GM18858 (cell line): ENCODE data around the gene USP6.
"Not testable (repeated sequence)": the region's sequence is repeated elsewhere in the genome, so short reads cannot be mapped to it uniquely, and the experiment has no call there.

Source experiments
- ATAC-seq: cut with Tn5 transposase; IDR thresholded peaks from one replicate; pipeline ENCODE4 v1.9.1; 2021; ENCODE audit not compliant: unreplicated experiment

The USP6 gene

DNA sequence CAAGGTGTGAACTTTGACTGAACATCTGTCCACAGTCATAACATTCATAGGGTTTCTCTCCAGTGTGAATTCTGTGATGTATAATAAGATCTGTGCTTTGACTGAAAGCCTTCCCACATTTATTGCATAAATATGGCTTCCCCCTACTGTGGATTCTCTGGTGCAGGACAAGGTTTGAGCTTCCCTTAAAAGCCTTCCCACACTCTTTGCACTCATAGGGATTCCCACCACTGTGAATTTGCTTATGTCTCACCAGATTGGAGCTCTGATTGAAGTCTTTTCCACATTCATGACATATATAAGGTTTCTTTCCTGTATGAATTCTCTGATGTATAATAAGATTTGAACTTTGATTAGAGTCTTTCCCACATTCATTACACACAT, 67.6 kb downstream of the USP6 start:
- no peak for ATAC-seq

DNA sequence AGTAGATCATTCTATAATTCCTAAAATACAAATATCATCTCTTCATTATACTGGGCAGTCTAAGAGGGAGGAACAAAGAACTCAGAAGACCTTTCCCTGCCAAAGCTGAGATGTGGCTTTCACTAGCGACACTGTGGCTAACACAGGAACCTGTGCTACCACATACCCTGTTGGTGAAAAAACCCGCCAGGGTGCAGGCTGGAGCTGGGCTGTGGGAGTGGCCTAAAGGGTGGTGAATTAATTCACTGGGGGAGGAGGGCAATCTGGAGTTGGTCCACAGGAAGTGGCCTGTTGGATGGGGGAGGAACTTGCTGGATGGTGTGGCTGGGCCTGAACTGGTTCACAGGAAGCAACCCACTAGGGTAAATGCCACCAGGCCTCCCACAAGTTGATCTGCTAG, 68.5 kb downstream of the USP6 start:
- ATAC-seq: no peak

DNA sequence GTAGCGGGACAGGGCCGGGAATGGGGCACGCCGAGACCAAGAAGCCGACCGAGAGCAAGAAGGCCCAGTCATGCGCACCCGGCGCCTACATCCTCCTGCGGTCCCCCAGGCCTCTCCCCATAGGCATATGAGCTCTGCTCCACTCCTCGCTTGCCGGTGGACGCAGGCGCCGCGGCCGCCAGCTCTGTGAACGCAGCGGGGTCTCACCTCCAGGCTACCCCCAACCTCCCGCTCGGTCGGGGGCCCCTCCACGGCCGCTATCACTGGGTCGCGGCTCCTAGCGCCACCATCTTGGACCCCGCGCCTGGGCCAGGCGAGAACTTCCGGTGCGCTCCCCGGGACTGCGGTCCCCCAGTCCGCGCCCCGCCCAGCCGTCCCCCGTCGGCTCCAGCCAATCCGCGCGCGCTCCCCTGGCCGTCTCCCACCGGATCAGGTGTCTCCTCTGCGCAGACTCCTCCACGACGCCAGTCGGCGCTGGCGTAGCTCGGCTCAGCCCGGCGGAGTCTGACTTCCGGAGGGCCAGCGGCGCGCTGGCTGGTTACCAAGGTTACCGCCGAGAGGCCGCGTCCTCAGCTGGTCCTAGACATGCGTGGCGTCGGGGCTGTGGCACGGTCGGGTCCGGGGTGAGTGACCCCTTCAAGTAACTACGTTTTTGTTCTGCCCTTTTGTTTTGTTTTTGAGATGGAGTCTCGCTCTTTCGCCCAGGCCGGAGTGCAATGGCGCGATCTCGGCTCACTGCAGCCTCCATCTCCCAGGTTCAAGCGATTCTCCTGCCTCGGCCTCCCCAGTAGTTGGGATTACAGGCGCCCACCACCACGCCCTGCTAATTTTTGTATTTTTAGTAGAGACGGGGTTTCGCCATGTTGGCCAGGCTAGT, 75.9 kb downstream of the USP6 start, which contains the start of gene ZNF594:
Gene ZNF594, minus strand, starts transcription at position 328 of the 877 bp plus-strand sequence. CDS start 7,612 bp downstream, outside the sequence.
- ATAC-seq: peak; percentile 85

DNA sequence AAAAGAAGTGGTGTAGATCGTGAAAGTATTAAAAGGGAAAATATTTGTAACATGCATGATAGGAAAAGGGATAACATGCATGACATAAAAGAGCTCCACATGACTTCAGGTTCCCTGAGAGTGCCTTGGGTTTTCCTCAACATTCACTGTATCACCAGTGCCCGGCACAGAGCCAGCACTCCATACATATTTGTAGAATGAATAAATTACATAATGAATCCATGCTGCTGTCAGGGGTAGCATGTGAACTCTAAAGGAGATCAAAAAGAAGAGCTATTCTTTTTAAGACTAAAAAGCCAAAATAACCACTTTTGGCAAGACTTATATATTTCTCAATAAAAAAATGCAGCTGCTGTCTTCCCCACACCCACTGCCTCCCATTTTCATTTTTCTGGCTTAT, 78.5 kb downstream of the USP6 start:
- ATAC-seq: no peak

DNA sequence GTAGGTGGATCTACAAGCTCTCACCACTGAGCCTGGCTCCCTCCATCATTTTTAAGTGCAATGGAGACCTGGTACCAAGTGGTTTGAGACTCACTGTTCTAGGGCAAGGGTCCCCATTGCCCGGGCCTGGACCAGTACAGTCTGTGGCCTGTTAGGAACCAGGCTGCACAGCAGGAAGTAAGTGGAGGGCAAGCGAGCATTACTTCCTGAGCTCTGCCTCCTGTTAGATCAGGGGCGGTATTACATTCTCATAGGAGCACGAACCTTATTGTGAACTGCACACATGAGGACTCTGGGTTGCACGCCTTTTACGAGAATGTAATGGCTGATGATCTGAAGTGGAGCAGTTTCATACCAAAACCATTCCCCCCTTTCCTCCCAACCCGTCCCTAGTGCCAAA, 82.6 kb downstream of the USP6 start:
- no peak for ATAC-seq

DNA sequence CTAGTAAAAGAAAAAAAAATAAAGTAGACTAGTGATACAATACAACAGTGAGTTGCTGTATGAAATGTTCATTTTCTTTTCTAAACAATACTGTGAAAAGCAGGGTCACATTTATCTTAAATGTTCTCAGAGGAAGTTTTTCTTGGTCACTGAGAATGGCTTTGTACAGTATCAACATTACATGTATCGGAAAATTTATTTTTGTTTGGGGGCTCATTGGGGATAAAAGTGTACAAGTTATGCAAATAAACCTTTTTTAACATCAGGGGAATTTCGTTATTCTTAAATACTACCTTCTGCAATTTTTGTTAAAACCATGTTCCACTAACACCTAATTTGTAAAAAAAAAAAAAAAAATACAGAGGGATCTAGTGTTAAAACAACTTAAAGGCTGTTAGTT, 84.5 kb downstream of the USP6 start:
- no peak for ATAC-seq

DNA sequence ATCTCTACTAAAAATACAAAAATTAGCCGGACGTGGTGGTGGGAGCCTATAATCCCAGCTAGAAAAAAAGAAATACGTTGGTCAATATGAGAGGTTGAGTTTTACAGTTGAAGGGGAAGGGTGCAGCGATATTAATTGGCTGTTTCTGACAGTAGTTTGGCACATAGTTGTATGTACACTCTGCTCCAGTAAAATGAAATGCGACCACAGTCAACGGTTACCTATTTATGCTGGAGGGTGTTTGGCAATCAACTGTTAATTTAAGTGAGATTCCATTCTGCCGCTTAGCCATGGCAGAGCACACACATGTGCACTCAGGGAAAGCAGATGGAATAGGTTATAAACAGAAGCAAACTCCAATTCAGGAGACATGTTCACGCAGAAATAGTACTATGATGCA, 85.2 kb downstream of the USP6 start:
- no peak for ATAC-seq

DNA sequence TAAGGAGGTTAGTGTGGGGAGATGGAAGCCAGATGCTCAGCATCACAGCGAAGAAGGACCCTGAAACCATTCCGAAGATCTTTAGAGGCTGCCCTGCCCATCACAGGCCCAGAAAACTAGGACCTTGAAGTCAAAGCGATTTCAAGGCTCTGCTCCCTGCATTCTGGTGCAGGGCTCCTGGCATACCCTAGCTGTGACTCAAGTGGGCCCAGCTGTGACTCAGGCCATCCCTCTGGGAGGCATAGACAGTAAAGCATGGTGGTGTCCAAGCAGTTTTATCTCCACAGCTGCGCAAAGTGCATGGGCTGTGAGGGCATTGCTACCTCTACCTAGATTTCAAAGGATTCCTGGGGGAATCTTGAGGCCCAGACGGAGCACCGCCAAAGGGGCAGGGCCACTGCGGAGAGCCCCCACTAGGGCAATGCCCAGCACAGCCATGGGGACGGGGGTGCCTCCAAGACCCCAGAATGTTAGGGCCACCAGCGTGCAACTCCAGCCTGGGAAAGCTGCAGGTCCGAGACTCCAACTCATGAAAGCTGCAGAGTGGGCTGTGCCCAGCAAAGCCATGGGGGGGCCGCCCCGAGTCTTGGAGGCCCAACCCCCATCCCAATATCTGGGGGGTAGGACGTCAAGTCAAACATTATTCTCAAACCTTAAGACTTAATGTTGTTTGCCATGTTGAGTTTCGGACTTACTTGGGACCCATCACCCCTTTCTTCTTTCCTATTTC, 87.5 kb downstream of the USP6 start:
- no peak for ATAC-seq

DNA sequence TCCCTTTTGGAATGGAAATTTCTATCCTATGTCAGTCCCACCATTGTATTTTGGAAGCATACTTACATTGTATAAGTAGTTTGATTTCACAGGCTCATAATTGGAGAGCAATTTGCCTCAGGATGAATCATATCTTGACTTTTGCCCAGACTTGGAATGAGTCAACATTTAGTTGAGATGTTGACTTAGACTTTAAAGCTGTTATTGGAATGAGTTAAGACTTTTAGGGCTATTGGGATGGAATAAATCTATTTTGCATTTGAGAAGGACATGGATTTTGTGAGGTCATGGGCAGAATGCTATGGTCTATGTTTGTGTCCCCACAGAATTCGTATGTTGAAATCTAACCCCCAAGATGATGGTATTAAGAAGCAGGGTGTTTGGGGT, 88.1 kb downstream of the USP6 start:
- no peak for ATAC-seq

DNA sequence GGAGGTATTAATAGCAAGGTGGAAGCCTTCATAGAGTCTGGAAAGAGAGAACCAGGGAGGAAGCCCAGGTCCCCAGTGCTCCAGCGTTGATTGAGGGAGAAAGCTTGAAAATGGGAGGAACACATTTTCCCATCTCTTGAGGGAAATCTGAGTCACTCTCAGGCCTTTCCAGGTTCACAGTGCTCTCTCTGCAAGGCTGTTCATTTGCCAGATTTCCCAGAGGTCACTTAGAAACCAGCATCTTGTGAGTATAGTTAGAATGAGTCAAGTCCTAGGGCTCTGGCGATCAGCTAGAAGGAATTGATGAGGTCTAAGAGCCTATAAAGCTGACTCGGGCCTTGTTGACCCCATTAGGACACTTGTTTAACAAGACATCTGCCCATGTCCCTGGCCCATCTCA, 93.6 kb downstream of the USP6 start:
- ATAC-seq: no peak

DNA sequence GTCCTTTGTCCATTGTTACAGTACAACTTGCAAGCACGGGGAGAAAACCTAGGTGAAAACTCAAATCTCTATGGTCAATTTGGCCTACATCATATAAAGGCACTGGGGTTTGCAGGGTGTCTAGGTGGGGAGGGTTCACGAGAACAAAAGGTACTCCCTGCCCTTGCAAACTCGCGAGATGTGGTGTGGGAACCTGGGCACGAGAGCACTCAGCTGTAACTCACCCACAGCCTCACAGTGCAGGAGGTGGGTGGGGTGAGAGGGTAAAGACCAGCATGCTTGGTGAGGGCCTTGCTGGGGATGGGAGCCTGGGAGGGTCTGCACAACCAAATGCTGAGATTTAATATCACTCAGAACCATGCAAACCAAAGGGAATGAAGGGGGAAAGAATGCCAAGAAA, 94.3 kb downstream of the USP6 start:
- ATAC-seq: no peak

DNA sequence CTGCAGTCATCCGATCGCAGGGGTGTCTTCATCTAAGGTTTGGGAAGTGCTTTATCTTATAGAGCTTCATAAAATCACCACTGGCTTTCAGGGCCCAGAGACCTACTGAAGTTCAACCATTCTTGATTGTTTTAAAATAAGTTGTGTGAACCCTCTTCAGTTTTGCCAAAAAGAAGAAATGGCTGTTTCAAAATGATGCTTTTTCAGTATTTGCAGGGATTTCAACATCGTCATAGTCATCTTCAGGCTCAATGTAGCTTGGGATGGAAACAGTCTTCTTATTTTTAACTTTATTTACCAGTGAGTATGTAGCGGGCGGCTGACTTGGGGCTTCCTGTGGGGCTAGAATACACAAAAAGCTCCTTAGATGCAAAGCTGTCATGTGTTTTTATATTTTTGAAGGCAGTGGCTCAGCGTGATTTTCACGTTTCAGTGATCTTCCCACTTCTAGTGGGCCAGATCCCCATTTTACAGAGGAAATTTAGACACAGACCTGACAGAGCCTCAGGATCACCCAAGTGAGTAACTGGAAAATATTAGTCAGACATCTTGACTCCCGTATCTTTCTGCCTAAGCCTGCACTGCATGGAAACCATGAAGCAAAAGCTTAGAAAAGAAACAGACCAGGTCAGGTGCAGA, 94.9 kb downstream of the USP6 start:
- ATAC-seq: no peak

DNA sequence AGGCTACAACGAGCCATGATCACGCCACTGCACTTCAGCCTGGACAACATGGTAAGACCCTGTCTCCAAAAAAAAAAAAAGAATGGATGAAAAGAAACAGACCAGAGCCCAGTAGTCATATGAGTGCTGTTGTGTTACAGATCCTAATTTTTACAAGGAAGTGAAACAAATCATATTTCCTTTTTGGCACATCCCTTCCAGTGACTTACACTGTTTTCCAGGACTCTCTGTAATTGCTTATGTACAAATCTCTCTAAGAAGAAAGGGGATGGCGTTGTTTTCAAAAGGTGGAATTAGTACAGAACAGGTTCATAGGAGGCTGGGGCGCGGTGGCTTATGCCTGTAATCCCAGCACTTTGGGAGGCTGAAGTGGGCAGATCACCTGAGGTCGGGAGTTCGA, 95.6 kb downstream of the USP6 start:
- no peak for ATAC-seq

DNA sequence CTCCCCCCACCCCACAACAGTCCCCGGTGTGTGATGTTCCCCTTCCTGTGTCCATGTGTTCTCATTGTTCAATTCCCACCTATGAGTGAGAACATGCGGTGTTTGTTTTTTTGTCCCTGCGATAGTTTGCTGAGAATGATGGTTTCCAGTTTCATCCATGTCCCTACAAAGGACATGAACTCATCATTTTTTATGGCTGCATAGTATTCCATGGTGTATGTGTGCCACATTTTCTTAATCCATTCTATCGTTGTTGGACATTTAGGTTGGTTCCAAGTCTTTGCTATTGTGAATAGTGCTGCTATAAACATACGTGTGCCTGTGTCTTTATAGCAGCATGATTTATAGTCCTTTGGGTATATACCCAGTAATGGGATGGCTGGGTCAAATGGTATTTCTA, 101.7 kb downstream of the USP6 start:
- not testable (repeated sequence) for ATAC-seq

DNA sequence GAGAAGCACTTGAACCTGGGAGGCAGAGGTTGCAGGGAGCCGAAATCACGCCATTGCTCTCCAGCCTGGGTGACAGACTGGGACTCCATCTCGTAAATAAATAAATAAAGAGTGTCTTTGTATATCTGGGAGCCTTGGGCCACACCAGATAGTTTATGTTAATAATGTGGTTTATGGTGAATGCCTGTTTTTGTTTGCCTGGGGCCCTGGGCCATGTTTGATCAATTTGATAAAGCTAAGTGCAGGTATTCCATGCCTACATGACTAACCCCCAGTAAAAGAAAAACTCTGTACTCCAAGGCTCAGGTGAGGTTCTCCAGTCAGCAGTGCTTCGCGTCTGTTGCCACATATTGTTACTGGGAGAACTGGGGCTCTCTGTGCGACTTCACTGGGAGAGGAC, 103.7 kb downstream of the USP6 start:
- no peak for ATAC-seq

DNA sequence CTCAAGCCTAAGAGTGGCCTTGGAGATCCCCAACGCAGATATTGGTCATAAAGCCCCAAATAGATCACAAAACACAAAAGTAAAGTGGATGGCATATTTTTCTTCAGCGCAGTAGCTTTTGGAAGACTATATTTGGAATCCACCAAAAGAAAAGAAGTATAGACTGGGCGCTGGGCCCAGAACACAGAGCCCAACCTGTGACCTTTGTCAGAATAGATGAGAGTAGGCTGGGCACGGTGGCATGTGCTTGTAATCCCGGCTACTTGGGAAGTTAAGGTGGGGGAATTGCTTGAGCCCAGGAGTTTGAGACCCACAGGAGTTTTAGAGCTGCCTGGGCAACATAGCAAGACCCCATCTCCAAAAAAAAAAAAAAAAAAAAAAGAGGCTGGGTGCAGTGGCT, 104.2 kb downstream of the USP6 start:
- no peak for ATAC-seq

DNA sequence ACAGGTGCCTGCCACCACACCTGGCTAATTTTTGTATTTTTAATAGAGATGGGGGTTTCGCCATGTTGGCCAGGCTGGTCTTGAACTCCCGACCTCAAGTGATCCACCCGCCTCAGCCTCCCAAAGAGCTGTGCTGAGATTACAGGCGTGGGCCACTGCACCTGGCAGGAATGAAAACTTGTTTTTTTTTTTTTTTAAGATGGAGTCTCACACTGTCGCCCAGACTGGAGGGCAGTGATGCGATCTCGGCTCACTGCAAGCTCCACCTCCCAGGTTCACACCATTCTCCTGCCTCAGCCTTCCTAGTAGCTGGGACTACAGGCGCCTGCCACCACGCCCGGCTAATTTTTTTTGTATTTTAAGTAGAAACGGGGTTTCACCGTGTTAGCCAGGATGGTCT, 106.1 kb downstream of the USP6 start:
- not testable (repeated sequence) for ATAC-seq
